GM12874 (cell line): Measurements from ENCODE around the gene EHD4.

Experiments
- TF ChIP-seq, protein P1 (sequence below): IDR thresholded peaks from 2 replicates; pipeline ENCODE4 v1.5.1; 2011; ENCODE audit warnings: low read depth, mild to moderate bottlenecking, control low read depth, low read length, moderate library complexity; ENCODE audit not compliant: insufficient read depth

The EHD4 gene

DNA sequence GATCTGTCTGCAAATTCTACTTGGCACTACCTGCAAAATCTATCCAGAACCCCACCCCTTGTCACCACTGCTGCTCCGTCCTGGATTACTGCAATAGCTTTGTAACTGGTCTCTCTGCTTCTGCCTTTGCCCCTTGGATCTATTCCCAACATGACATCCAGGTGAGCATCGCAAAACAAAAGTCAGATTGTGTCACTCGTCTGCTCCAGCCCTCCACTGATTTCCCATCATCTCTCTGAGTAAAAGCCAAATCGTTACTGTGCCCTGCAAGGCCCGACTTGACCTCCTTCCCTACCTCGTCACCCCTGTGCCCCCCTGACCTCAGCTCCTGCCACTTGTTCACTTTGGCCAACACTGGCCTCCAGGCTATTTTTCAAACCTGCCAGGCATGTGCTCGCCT is 87.9 kb downstream of the EHD4 start:
- TF ChIP-seq, protein P1, sequence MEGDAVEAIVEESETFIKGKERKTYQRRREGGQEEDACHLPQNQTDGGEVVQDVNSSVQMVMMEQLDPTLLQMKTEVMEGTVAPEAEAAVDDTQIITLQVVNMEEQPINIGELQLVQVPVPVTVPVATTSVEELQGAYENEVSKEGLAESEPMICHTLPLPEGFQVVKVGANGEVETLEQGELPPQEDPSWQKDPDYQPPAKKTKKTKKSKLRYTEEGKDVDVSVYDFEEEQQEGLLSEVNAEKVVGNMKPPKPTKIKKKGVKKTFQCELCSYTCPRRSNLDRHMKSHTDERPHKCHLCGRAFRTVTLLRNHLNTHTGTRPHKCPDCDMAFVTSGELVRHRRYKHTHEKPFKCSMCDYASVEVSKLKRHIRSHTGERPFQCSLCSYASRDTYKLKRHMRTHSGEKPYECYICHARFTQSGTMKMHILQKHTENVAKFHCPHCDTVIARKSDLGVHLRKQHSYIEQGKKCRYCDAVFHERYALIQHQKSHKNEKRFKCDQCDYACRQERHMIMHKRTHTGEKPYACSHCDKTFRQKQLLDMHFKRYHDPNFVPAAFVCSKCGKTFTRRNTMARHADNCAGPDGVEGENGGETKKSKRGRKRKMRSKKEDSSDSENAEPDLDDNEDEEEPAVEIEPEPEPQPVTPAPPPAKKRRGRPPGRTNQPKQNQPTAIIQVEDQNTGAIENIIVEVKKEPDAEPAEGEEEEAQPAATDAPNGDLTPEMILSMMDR: no peak

DNA sequence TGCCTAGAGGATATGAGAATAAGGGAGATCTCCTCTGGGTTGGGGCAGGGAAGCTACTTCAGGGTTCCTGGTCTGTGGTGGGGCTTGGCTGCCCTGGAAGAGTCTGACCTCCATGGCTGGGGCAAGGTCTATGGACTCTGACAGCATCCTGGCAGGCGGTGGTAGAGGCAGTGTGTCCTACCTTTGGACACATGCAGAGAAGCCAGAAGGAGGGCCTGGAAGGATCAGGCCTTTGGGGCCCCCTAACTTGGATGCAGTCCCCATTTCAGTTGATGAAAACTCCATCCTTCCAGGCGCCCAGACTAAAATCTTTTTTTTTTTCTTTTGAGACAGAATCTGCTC is 88.9 kb downstream of the EHD4 start:
- TF ChIP-seq, protein P1: no peak

DNA sequence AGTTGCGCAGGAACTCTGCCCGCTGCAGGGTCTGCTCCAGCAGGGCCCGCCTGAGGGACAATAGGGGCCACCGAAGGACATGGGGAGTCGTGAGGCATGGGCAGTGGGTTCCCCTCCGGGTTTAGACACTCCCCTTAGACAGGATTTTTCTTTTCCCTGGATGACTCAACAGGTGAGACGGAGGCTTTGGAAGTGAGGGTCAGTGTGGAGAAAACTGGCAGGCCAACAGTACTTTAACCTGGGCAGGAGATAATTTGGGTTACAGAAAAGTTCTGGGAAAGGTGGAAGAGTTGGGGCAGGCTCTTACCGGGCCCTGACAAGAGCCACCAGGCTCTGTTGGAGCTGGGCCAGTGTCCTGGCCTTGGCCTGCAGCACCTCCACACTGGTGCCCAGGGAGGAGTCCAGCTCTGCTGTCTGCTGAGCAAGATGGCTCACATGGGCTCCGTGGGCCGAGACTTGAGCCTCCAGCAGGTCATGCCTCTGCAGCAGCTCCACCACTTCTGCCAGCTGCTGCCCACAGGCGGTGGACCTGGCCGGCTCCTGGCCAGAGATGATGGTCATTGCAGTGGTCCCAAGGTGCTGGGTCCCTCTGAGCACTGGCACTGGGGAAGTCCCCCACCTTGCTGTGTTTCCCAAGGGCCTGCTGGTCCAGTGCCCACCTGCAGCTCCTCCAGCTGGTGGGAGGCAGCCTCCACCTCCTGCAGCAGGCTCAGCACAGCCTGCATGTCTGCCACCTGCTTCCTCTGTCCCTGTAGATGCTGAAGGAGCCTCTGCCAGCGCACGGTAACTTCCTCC is 89.5 kb downstream of the EHD4 start:
- TF ChIP-seq, protein P1: no peak

DNA sequence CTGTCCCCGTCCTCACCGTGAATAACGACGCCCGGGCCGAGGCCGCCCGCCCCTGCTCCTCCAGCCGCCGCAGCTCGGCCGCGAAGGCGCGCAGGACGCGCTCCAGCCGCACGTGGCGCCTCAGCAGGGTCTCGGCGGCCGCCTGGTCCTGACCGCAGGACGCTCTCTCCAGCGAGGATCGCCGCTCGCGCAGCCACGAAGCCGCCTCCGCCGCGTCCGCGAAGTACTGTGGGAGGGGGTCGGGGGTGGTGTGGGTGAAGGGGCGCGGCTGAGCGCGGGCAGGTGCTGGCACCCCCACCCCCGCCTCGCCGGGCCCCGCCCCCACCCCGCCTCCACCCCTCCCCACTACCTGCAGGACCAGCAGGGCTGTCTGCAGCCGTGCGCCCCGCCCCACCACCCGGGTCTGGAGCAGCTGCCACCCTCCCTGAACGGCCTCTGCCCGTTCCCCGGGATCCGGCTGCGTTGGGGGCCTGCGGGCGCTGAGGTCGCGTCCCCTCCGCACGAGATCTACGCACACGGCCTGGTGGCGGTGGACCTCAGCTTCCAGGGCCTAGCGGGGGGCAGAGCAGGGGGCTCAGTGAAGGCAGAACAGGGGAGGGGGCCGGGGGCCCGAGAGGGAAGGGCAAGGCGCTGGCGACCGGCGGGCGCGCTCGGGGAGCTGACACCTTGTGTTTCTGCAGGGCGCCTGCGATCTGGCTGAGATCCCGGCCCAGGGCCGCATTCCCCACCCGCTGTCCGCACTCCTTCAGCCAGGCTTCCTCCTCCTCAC is 90.3 kb downstream of the EHD4 start:
- TF ChIP-seq, protein P1: no peak

DNA sequence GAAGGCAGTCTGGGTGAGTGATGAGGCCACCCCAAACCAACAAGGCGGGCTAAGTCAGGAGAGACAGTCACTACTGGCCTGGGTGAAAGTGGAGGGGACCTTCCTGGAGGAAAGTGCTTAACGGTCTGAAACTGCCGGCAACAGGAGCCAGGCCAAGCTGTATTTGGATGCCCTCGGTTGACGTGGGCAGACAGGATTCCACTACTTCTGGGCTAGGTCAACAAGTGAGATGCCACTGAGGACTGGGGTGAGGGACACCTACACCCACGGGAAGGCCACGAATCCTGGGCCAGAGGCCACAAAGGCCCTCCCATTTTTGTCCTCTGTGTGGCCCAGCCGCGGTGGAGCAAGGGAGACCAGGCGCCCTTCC is 90.8 kb downstream of the EHD4 start:
- TF ChIP-seq, protein P1: no peak

DNA sequence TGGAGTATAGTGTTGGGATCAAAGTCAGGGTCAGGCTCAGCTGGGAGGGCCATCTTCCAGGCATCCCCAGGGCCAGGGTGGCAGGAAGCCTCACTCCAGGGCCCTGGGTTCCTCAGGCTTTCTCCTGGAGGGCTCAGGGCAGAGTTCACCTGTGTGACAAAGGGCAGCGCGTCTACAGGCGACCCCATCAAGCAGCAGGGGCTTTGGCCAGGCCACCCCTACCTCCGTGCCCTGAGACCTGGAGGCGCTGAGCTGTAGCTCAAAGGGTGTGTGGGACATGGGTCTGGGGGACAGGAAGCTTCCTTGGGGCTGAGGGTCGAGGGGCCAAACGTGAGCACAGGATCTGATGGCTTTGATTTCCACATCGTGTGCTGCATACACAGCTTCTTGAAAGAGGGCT is 91.3 kb downstream of the EHD4 start:
- TF ChIP-seq, protein P1: no peak

DNA sequence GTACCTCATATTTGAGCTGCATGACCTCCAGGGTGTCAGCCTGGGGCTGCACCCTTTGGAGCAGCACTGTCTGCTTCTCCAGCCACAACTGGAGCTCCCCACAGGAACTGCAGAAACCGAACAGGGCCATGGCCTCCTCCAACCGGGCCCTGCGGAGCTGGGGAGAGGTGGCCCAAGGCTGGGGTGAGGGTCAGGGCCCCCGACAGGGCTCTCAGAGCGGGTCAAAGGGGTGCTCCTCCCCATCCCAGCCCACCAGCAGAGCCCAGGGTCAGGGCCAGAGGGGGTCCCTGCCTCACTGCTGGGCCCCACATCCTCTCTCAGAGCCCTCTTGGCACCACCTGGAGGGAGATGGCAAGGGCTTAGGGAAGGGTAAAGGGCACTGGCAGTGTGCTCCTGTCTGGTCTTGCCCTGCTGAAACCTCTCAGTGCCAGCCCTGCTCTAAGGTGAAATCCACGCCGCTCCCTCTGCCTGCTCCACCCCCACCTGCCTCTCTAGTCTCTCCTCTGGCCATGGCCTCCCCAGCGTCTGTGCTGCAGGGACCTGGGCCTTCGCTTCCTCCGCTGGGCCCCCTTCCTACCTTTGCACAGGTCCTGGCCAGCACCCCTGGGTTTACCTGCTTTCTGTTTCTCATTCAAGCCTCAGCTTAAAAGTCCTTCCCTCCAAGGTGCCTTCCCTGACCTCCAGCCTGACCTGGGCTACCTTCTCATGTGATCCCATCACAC is 92.0 kb downstream of the EHD4 start:
- TF ChIP-seq, protein P1: no peak
